HTERT RPE-1 (cell line): ENCODE data around the gene CLEC18C.
"Not testable (repeated sequence)": the region's sequence is repeated elsewhere in the genome, so short reads cannot be mapped to it uniquely, and the experiment has no call there.

Experiments
- in situ Hi-C: fragments of 300-500 bp; cut with MboI; formaldehyde crosslinking; loops from 4 replicates; pipeline ENCODE4 v1.14.3; 2020; ENCODE audit warnings: low sequenced_read_pairs

CLEC18C gene

DNA sequence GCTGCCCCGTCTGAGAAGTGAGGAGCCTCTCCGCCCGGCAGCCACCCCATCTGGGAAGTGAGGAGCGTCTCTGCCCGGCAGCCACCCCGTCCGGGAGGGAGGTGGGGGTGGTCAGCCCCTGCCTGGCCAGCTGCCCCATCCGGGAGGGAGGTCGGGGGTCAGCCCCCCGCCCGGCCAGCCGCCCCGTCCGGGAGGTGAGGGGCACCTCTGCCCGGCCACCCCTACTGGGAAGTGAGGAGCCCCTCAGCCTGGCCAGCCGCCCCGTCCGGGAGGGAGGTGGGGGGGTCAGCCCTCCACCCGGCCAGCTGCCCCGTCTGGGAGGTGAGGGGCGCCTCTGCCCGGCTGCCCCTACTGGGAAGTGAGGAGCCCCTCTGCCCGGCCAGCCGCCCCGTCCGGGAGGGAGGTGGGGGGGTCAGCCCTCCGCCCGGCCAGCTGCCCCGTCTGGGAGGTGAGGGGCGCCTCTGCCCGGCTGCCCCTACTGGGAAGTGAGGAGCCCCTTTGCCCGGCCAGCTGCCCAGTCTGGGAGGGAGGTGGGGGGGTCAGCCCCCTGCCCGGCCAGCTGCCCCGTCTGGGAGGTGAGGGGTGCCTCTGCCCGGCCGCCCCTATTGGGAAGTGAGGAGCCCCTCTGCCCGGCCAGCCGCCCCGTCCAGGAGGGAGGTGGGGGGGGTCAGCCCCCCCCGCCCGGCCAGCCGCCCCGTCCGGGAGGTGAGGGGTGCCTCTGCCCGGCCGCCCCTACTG, 31.2 kb downstream of the CLEC18C start:
- in situ Hi-C loops: not testable (repeated sequence)

GRCh38 chr16:70206382-70206781, 32.8 kb downstream of the CLEC18C start:
- in situ Hi-C loops: not testable (repeated sequence)

DNA sequence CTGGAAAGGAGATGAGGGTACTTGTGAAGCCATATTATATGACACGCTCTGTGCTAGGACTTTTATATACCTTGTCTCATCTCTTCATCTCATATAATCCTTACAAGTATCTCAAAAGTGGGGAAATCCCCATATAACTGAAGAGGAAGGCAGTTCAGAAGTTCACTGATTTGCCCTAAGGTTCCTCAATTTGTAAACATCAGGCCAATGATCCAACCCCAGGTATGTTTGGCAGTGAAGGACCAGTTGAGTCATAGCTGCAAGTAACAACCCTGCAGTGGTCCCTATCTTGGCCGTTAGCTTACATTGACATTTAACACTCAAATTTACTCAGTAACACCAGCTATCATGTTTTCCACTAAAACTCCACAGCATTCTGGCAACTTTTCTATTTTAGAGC, 45.0 kb downstream of the CLEC18C start:
- in situ Hi-C loops: not testable (repeated sequence)

DNA sequence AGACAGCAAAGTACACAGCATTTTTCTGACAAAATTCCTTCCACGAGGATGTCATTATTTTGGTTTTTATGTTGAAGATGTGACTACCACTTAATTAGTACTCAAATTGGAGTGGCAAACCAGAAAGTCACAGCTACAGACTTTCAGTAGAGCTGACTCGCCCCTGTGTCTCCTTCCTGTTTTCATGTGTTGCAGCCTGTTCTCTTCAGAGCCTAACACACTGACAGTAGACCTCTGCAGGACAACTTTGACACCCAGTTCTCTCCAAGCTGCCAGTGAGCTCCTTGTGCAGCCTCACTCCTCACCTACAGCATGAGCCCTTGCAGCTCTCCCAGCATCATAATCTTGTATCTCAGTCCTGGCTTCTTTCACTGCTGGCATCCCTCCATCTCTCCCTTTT, 49.0 kb downstream of the CLEC18C start:
- in situ Hi-C loops: not testable (repeated sequence)

DNA sequence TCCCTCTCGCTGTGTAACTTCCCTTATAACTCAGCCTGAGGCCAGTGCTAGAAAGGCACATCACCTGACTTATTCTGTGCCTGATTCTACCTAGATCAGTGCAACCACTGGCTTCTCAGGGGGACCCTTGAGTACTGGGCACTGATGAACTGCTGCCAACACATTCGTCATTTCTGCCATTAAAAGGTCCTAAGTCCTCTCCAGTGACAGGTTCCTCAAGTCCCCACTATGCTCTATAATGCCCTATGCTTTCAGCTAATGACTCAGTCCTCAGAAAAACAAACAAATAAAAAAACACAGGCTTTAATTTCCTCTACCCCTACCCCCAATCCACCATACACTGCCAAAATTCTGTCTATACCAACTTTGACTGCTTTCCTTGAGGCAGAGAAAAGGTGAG, 49.6 kb downstream of the CLEC18C start:
- in situ Hi-C loops: not testable (repeated sequence)

GRCh38 chr16:70223971-70224513, 50.5 kb downstream of the CLEC18C start:
- in situ Hi-C loops: not testable (repeated sequence)

- in situ Hi-C loops: not testable (repeated sequence)
These were observed 51.1 kb downstream of the CLEC18C start for GRCh38 chr16:70224645-70225044.

DNA sequence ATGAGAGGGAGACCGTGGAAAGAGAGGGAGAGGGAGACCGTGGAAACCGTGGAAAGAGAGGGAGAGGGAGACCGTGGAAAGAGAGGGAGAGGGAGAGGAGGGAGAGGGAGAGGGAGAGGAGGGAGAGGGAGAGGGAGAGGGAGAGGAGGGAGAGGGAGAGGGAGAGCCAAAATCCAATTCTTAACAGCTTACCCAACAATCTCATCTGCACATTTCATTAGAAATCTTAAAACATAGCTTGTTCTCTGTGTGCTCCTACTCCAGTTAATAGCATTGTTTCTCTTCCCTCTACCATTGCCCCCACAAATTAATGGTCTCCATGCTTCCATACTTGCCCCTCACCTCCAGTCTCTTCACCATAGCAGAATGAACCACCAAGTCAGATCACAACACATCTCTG, 51.8 kb downstream of the CLEC18C start:
- in situ Hi-C loops: not testable (repeated sequence)

- in situ Hi-C loops: not testable (repeated sequence)
These were observed 52.4 kb downstream of the CLEC18C start for GRCh38 chr16:70226024-70226423.

DNA sequence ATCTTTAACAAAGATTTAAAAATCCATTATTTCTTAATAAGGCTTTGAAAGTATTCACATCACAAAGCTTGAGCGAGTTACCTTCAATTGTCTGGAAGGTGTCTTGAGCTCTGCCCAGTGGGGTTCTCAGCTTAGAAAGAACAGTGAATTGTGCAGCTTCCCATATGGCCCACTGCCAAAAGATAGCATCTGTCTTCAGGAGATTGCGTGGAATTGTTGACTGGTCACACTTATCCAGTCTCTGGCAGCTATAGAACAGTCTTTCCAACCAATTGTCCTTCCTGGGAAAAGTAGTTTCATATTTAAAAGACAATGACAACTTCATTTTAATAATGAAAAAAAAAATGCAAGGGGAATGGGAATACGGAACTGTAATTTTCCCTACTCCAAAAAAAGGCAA, 58.2 kb downstream of the CLEC18C start:
- in situ Hi-C loops: not testable (repeated sequence)
